Measurements from ENCODE around the gene PARP16. TPM values are rescaled to one million over a fixed set of nuclear protein-coding genes. Genes with fewer than 3 reads are reported as not detected.
A peak's percentile ranks its signal among the peaks of the same experiment; 100 is the strongest.
"Not testable (repeated sequence)": the region's sequence is repeated elsewhere in the genome, so short reads cannot be mapped to it uniquely, and the experiment has no call there.

The PARP16 gene
- total RNA-seq, 4 donors from 2014 or later = 7.0 to 23.1 (median 8.1) TPM

- DNase-seq = no peak
- Histone ChIP-seq H3K4me1 (peaks cover 0 to 11% (median 0%) of the 10 kb centered on the region in 4 donors), H3K27ac (peak overlapping the region in 1 of 4 donors; percentile 3), H3K36me3 (no peaks in the 10 kb centered on the region), H3K4me3 (no peak overlapping the region), H3K9me3 (no peaks in the 10 kb centered on the region), H3K27me3 (no peaks in the 10 kb centered on the region)
- TF ChIP-seq CTCF (IDR thresholded peaks at IDR 0.05) = no peak
- no peak for TF ChIP-seq POLR2A (IDR thresholded peaks at IDR 0.05)
Observed at GRCh38 chr15:65275728-65276126, 11.0 kb downstream of the PARP16 start.

DNA sequence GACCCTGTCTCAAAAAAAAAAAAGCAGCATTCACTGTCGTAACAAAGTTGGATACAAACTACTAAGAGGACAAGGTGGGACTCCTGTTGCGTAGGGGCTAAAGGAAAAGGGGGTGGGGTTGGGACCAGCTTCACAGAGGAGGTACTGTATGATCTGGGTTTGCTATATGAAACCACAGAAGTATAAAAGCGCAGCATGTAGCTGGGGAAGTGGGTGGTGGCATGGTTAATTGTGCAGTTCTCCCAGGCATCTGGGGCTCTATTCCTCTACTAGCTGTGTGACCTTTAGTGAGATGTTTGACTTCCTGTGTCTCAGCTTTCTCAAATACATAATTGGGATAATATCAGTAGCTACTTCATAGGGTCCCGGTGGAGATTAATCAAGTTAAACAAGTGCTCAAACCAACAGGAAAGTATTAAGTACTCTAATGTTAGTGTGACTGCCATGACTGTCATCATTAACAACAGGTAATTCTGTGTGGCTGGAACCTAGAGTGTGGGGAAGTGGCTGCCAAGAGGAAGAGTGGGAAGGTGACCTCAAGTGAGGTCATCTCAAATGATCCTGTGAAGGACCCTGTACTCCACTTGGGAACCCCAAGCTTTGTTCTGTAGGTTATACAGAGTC lies 11.5 kb downstream of the PARP16 start:
- Histone ChIP-seq H3K27ac (peak overlapping the region in 1 of 4 donors; percentile 3), H3K27me3 (no peaks in the 10 kb centered on the region), H3K4me1 (peaks cover 0 to 11% (median 0%) of the 10 kb centered on the region in 4 donors), H3K4me3 (no peak overlapping the region), H3K9me3 (no peaks in the 10 kb centered on the region), H3K36me3 (peaks cover 0 to 1% (median 0%) of the 10 kb centered on the region in 3 donors)
- no peak for DNase-seq
- TF ChIP-seq CTCF (IDR thresholded peaks at IDR 0.05) = no peak
- no peak for TF ChIP-seq POLR2A (IDR thresholded peaks at IDR 0.05)

DNA sequence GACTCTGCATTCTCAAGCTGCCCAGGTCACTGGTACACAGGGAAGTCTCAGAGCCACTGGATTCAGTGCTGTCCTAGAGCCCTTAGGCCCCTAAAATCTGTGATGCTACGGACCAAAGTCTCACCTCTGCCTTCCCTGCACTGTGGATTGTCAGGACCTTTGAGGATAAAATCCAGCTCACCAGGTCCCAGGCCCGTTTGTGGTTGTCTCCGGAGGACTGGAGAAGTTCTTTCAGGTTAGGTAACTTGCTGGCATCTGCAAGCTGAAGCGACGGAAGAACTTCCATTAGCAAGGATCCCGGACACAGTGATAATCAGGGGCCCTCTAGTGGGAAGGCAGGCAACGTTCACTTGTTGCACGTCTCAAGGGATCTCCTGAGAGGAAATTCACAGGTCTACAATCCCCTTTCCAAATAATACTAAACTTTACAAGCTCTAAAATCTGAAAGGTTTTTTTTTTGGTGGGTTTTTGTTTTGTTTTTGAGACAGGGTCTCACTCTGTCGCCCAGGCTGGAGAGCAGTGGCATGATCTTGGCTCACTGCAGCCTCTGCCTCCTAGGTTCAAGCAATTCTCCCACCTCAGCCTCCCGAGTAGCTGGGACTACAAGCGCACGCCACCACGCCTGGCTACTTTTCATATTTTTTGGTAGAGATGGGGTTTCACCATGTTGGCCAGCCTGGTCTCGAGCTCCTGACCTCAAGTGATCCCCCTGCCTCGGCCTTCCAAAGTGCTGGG lies 15.7 kb downstream of the PARP16 start:
- peak in 1 of 3 donors; percentile 81 for DNase-seq
- peak; percentile 15 to 74 (median 54) for TF ChIP-seq CTCF (IDR thresholded peaks at IDR 0.05)
- H3K9me3 ChIP-seq, H3K4me3 ChIP-seq, H3K27ac ChIP-seq, H3K4me1 ChIP-seq, H3K27me3 ChIP-seq: not testable (repeated sequence)
- H3K36me3 ChIP-seq = peaks cover 0 to 10% (median 0%) of the 10 kb centered on the region in 3 donors

DNA sequence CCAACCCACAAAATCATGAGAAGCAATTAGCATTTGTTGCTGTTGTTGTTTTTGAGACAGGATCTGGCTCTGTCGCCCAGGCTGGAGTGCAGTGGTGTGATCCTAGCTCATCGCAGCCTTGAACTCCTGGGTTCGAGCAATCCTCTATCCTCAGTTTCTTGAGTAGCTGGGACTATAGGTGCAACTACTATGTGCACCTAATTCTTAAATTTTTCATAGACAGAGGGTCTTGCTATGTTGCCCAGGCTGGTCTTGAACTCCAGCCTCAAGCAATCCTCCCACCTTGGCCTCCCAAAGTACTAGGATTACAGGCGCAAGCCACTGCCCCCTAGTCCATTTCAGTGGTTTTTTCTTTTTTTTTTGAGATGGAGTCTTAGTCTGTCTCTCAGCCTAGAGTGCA lies 18.3 kb downstream of the PARP16 start:
- Histone ChIP-seq H3K4me1 (no peaks in the 10 kb centered on the region), H3K27ac (no peak overlapping the region), H3K36me3 (peaks cover 0 to 14% (median 0%) of the 10 kb centered on the region in 3 donors), H3K4me3 (no peak overlapping the region), H3K27me3 (no peaks in the 10 kb centered on the region), H3K9me3 (no peaks in the 10 kb centered on the region)
- no peak for DNase-seq
- TF ChIP-seq POLR2A (IDR thresholded peaks at IDR 0.05) (no peak), CTCF (IDR thresholded peaks at IDR 0.05) (no peak)

GRCh38 chr15:65266469-65266868 lies 20.2 kb downstream of the PARP16 start:
- TF ChIP-seq CTCF (IDR thresholded peaks at IDR 0.05) (no peak), POLR2A (IDR thresholded peaks at IDR 0.05) (no peak)
- H3K27ac ChIP-seq = no peak overlapping the region
- no peaks in the 10 kb centered on the region for H3K27me3 ChIP-seq
- H3K36me3 ChIP-seq = peaks cover 0 to 26% (median 0%) of the 10 kb centered on the region in 3 donors
- H3K4me3 ChIP-seq = no peak overlapping the region
- no peaks in the 10 kb centered on the region for H3K4me1 ChIP-seq
- H3K9me3 ChIP-seq = no peaks in the 10 kb centered on the region
- DNase-seq = no peak

Measured in Peyer's patch (tissue), 4 donors.